Activated CD8-positive, alpha-beta memory T cell treated with anti-CD3 and anti-CD28 coated beads, Interleukin-2, amount 50 U/mL, for 48 hours (primary cell): ENCODE measurements around the gene RSRC1.
"Not testable (repeated sequence)": the region's sequence is repeated elsewhere in the genome, so short reads cannot be mapped to it uniquely, and the experiment has no call there.

Experiments used
- DNase-seq: peaks from one replicate; pipeline ENCODE4 v3.0.0-alpha.2; 2020

Gene RSRC1

DNA sequence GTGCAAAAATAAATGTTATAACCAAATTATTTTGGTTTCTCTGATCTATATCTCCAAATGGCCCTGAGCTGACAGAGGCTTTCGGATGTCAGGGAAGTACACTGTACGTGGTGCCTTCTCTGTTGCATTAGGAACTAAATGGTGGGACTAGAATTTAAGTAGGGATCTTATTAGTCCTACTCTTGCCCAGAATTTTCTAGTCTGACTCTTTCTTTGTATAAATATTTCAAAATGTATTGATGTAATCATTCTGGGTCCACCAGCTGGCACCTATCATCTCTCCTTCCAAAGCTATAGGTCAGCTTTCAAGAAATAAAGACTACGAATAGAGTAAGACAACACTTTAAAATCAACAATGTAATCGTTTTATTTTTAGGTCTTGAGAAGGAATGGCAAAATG lies 438.8 kb downstream of the RSRC1 start:
- no peak for DNase-seq

DNA sequence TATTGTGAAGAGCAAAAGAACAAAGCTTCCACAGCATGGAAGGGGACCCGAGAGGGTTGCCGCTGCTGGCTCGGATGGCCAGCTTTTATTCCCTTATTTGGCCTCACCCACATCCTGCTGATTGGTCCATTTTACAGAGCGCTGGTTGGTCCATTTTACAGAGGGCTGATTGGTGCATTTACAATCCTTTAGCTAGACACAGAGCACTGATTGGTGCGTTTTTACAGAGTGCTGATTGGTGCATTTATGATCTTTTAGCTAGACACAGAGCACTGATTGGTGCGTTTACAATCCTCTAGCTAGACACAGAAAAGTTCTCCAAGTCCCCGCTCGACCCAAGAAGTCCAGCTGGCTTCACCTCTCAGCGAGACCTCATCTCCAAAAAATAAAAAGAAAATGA lies 440.0 kb downstream of the RSRC1 start:
- DNase-seq = not testable (repeated sequence)

- no peak for DNase-seq
Measured at GRCh38 chr3:158552124-158552523, 442.2 kb downstream of the RSRC1 start.

- no peak for DNase-seq
Measured at GRCh38 chr3:158559504-158559903, 449.6 kb downstream of the RSRC1 start.

DNA sequence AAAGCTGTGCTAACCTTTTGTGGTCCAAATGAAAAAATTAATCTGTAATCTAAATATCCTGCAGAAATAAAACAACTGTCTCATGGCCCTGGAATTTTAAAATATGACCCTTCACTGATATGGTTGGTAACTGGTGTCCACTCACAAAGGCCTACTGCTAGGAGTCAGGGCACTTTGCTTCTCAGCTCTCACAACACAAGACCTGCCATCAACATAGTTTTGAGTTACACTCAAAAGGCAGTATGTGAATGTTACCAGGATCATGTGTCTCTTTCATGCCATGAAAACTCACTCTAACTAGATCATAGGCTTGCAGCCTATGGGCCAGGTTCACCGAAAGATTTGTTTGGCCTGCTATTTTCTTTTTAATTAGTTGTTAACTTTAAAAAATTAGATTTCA lies 451.1 kb downstream of the RSRC1 start:
- DNase-seq = no peak

DNA sequence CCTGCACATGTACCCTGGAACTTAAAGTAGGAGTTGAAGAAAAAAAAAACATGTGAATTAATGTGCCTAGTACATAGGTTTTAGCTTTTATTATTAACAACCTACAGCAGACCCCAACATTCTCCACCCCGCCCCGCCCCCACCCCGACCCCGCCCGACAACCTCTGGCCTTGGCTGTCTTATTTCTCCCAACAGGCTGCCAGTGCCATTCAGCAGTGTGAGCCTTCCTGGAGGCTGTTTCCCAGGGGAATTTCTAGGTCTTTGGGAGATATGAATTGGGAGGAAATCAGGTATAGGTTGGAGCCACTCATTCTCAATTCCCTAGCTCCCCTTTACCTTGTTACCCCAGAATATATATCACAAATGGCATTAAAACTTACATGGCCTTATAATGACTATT lies 452.8 kb downstream of the RSRC1 start:
- no peak for DNase-seq

- DNase-seq = no peak
Measured at GRCh38 chr3:158563076-158563475, 453.2 kb downstream of the RSRC1 start.

DNA sequence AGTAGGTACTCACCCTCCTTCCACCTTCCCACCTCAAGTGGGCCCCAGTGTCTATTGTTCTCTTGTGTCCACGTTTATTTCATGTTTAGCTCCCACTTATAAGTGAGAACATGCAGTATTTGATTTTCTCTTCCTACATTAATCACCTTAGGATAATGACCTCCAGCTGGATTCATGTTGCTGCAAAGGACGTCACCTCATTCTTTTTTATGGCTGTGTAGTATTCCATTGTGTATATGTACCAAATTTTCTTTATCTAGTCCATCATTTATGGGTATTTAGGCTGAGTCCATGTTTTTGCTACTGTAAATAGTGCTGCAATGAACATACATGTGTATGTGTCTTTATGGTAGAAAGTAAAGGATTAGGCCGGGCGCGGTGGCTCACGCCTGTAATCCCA lies 455.2 kb downstream of the RSRC1 start:
- DNase-seq = no peak

DNA sequence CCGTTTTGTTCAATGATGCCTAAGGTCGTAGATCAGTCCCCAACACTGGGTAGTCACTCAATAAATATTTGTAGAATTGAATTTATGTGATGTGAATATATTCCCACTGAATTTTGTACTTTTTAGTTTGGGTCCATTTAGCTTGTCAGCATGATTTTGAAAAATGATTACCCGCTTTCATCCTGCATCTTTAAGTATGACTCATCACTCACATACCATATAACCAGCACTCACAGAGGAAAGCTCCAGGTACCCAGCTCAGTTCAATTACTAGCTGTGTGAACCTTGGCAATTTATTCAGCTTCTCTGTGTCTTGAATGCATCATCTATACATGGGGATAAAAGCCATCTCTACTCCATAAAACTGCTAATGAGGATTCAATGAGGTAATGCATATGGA lies 458.9 kb downstream of the RSRC1 start:
- no peak for DNase-seq

DNA sequence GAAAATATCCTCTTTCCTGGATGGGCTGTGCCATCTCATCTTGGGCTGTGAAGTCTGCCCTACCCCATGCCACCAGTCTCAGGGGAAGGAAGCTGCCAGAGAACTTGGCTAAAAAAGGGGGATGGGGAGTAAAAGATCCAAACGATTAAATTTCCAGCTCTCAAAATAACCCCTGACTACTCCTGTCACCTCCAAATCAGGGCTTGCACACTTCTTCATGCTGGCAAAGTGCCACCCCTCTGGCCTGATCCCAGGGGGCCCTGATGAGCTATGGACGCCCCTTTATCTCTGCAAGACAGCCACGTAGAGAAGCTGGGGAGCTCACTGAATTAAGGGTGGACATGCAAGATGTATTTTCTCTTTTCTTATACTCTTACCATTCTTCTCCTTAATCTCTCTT lies 459.9 kb downstream of the RSRC1 start:
- DNase-seq = no peak

GRCh38 chr3:158570999-158571702 lies 461.3 kb downstream of the RSRC1 start, which contains the start of gene MLF1:
Gene MLF1 (plus strand): TSS chr3:158571194. CDS start chr3:158571301, 107 bp downstream.
- DNase-seq = peak; percentile 92

GRCh38 chr3:158571969-158572765 lies 462.3 kb downstream of the RSRC1 start:
- DNase-seq = no peak

- no peak for DNase-seq
Measured at GRCh38 chr3:158572766-158573060, 462.8 kb downstream of the RSRC1 start.

GRCh38 chr3:158573714-158574113 lies 463.8 kb downstream of the RSRC1 start:
- no peak for DNase-seq

DNA sequence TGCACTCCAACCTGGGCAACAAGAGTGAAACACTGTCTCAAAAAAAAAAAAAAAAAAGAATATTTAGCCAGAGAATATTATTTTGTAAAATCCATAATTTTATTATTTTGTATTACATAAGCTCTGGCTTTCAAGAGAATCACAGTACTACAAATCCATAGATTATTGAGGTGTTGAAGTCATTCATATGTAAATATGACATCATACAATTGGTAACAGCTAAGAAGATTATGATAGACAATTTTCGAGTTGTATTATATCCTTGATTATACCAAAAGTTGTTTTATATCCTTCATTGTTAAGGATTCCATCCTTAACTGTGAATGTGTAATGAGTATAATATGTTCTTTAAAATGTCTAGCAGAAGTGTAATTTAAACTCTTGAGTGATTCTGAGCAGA lies 464.8 kb downstream of the RSRC1 start:
- DNase-seq = no peak

DNA sequence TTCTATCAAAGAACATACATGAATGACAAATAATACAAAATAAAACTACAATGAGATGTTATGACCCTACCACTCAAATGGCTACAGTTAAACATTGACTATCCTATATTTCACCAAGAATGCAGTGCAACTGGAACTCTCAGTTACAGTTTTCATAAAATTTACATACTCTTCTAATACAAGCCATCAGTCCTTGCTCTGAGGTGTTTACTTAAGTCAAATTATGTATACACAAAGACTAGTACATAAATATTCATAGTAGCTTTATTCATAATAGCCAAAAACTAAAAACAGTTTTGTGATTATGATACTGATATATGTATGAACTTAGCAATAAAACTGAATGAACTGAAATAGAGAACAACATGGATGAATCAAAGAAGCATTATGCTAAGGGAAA lies 480.3 kb downstream of the RSRC1 start:
- no peak for DNase-seq
